H1 (cell line): ENCODE measurements around the gene CDCA7. TPM values are rescaled to one million over a fixed set of nuclear protein-coding genes. Genes with fewer than 3 reads are reported as not detected.

Experiments used
- CTCF ChIA-PET: fragments of 300-600 bp; sonication (Branson Sonifier 250); formaldehyde crosslinking; loops from one replicate; lab custom pipeline; 2021; ENCODE audit not compliant: partially characterized antibody; lab: Charles Lee
- POLR2A ChIA-PET: fragments of 300-600 bp; sonication (Branson Sonifier 250); formaldehyde crosslinking; loops from one replicate; lab custom pipeline; 2021; ENCODE audit warnings: inconsistent platforms; ENCODE audit not compliant: partially characterized antibody; lab: Charles Lee
- DNase-seq, 2 experiments: peaks; one replicate each; pipeline versions ENCODE4 v3.0.0 to v3.0.0-alpha.2; 2010 to 2022; ENCODE audit warnings: low spot score in 2 of 2, low read depth in 1 of 2, mixed read lengths in 1 of 2
- FAIRE-seq: peaks from 2 replicates; lab custom pipeline; 2011; peaks lifted over from hg19 to GRCh38; lab: Jason Lieb, UNC
- H2AFZ ChIP-seq: 2 replicates; pipeline ENCODE4 v1.8.1; 2012; ENCODE audit warnings: low read length, inconsistent platforms
- H2AK5ac ChIP-seq: 2 replicates; pipeline ENCODE4 v1.6.1; 2013; ENCODE audit warnings: low read depth, low read length
- H2BK120ac ChIP-seq: replicated peaks from 2 replicates; pipeline ENCODE3; 2013; ENCODE audit warnings: low read depth, low read length, inconsistent platforms
- H2BK12ac ChIP-seq: 2 replicates; pipeline ENCODE4 v1.6.1; 2013; ENCODE audit warnings: low read depth, low read length
- H2BK15ac ChIP-seq: 2 replicates; pipeline ENCODE4 v1.6.1; 2013; ENCODE audit warnings: low read length
- H2BK20ac ChIP-seq: 2 replicates; pipeline ENCODE4 v1.6.1; 2013; ENCODE audit warnings: low read length
- H2BK5ac ChIP-seq: 2 replicates; pipeline ENCODE4 v1.6.1; 2013; ENCODE audit warnings: low read depth, low read length
- H3K14ac ChIP-seq: 2 replicates; pipeline ENCODE4 v1.6.1; 2013; ENCODE audit warnings: inconsistent platforms; ENCODE audit not compliant: insufficient read length
- H3K18ac ChIP-seq: 2 replicates; pipeline ENCODE4 v1.6.1; 2013; ENCODE audit warnings: low read length; ENCODE audit errors: extremely low read depth
- H3K23ac ChIP-seq: 2 replicates; pipeline ENCODE4 v1.6.1; 2013; ENCODE audit warnings: inconsistent platforms; ENCODE audit not compliant: insufficient read length
- H3K23me2 ChIP-seq: 2 replicates; pipeline ENCODE4 v1.6.1; 2013; ENCODE audit warnings: low read depth, low read length
- H3K27ac ChIP-seq: 2 replicates; pipeline ENCODE4 v1.6.1; 2011; ENCODE audit warnings: low read depth, low read length, inconsistent platforms
- H3K27me3 ChIP-seq, 4 experiments: replicated peaks in 1 of 4; 1 replicate in 1 of 4; 2 replicates in 3 of 4; pipeline versions ENCODE4 v1.6.1 to v1.8.1; 2011 to 2013; ENCODE audit warnings: low read length in 3 of 4, mild to moderate bottlenecking in 3 of 4, inconsistent platforms in 2 of 4, mixed read lengths in 2 of 4, moderate library complexity in 1 of 4; ENCODE audit not compliant: control insufficient read depth in 3 of 4, insufficient read depth in 3 of 4; ENCODE audit errors: extremely low read depth in 1 of 4
- H3K36me3 ChIP-seq, 4 experiments: 2 replicates each; pipeline versions ENCODE4 v1.6.1 to v1.8.1; 2011 to 2013; ENCODE audit warnings: mild to moderate bottlenecking in 4 of 4, low read length in 3 of 4, moderate library complexity in 2 of 4, control low read depth in 1 of 4, inconsistent platforms in 1 of 4; ENCODE audit not compliant: insufficient read depth in 4 of 4, control insufficient read depth in 2 of 4
- H3K4ac ChIP-seq: replicated peaks from 2 replicates; pipeline ENCODE3; 2013; ENCODE audit warnings: low read length, low read depth, mixed read lengths, inconsistent platforms; ENCODE audit not compliant: insufficient read length
- H3K4me1 ChIP-seq, 4 experiments: replicated peaks in 1 of 4; 1 replicate in 1 of 4; 2 replicates in 3 of 4; pipeline versions ENCODE4 v1.6.1 to v1.8.1; 2011 to 2013; ENCODE audit warnings: low read length in 3 of 4, inconsistent platforms in 2 of 4, mixed read lengths in 1 of 4; ENCODE audit not compliant: insufficient read depth in 4 of 4, control insufficient read depth in 3 of 4
- H3K4me2 ChIP-seq, 2 experiments: 2 replicates each; pipeline versions ENCODE4 v1.6.1 to v1.8.1; 2011 to 2013; ENCODE audit warnings: low read depth in 2 of 2, low read length in 2 of 2, control low read depth in 1 of 2, inconsistent platforms in 1 of 2, mild to moderate bottlenecking in 1 of 2; ENCODE audit not compliant: insufficient read depth in 1 of 2
- H3K4me3 ChIP-seq, 4 experiments: fragments of 200-600, 300-600 bp in 1 of 4; sonication (generic), shearing (Covaris generic), sonication (Bioruptor Twin) in 1 of 4; 2 replicates each; pipeline versions ENCODE4 v1.5.1 to v1.8.1; 2011 to 2016; ENCODE audit warnings: low read length in 4 of 4, low read depth in 3 of 4, control low read depth in 2 of 4, inconsistent platforms in 2 of 4, mild to moderate bottlenecking in 2 of 4, mixed read lengths in 1 of 4, moderate library complexity in 1 of 4; ENCODE audit not compliant: insufficient read depth in 2 of 4; ENCODE audit errors: extremely low read depth in 1 of 4
- H3K56ac ChIP-seq: replicated peaks from 2 replicates; pipeline ENCODE3; 2013; ENCODE audit warnings: low read depth, mild to moderate bottlenecking, mixed read lengths, low read length, inconsistent platforms; ENCODE audit not compliant: insufficient read length
- H3K79me1 ChIP-seq: 2 replicates; pipeline ENCODE4 v1.6.1; 2013; ENCODE audit warnings: low read depth, low read length, control low read depth
- H3K79me2 ChIP-seq, 2 experiments: 2 replicates each; pipeline versions ENCODE4 v1.6.1 to v1.8.1; 2012 to 2013; ENCODE audit warnings: low read length in 2 of 2, mild to moderate bottlenecking in 2 of 2, inconsistent platforms in 1 of 2; ENCODE audit not compliant: insufficient read depth in 2 of 2, control insufficient read depth in 1 of 2
- H3K9ac ChIP-seq, 4 experiments: replicated peaks in 1 of 4; 1 replicate in 1 of 4; 2 replicates in 3 of 4; pipeline versions ENCODE4 v1.6.1 to v1.8.1; 2011 to 2013; ENCODE audit warnings: low read depth in 3 of 4, low read length in 3 of 4, control low read depth in 2 of 4, mild to moderate bottlenecking in 2 of 4, moderate library complexity in 2 of 4, inconsistent platforms in 1 of 4; ENCODE audit errors: extremely low read depth in 1 of 4
- H3K9me3 ChIP-seq, 2 experiments: 2 replicates each; pipeline versions ENCODE4 v1.6.1 to v1.8.1; 2012 to 2013; ENCODE audit warnings: mild to moderate bottlenecking in 2 of 2, moderate library complexity in 2 of 2, control low read depth in 1 of 2, inconsistent platforms in 1 of 2, low read depth in 1 of 2, low read length in 1 of 2, mixed read lengths in 1 of 2; ENCODE audit not compliant: insufficient read depth in 2 of 2
- H4K20me1 ChIP-seq, 2 experiments: replicated peaks in 1 of 2; 2 replicates each; pipeline versions ENCODE3 to v1.8.1; 2011 to 2013; ENCODE audit warnings: inconsistent platforms in 2 of 2, low read length in 2 of 2, mild to moderate bottlenecking in 1 of 2; ENCODE audit not compliant: insufficient read depth in 2 of 2, control insufficient read depth in 1 of 2
- H4K5ac ChIP-seq: 2 replicates; pipeline ENCODE4 v1.6.1; 2013; ENCODE audit warnings: low read length, low read depth, mixed read lengths, inconsistent platforms; ENCODE audit not compliant: insufficient read length
- H4K8ac ChIP-seq: 2 replicates; pipeline ENCODE4 v1.8.0; 2013; ENCODE audit warnings: mild to moderate bottlenecking, moderate library complexity, low read length, inconsistent platforms; ENCODE audit not compliant: insufficient read depth; ENCODE audit errors: extremely low read depth
- H4K91ac ChIP-seq: replicated peaks from 2 replicates; pipeline ENCODE3; 2013; ENCODE audit warnings: low read length, mixed read lengths, inconsistent platforms; ENCODE audit not compliant: insufficient read length
- CHD1 ChIP-seq: IDR thresholded peaks from 2 replicates; pipeline ENCODE4 v1.6.1; 2012; ENCODE audit warnings: low read depth, low read length, improper control_type of control experiment
- HDAC2 ChIP-seq, 2 experiments: fragments of 300-600 bp in 1 of 2; sonication (generic) in 1 of 2; IDR thresholded peaks; 2 replicates each; pipeline ENCODE4 v1.6.1; 2011 to 2012; ENCODE audit warnings: low read depth in 2 of 2, low read length in 2 of 2, mild to moderate bottlenecking in 2 of 2, moderate library complexity in 2 of 2, borderline replicate concordance in 1 of 2, inconsistent platforms in 1 of 2
- JUND ChIP-seq: IDR thresholded peaks from 2 replicates; pipeline ENCODE4 v1.6.1; 2011; ENCODE audit warnings: mild to moderate bottlenecking, improper control_type of control experiment, low read length
- POU5F1 ChIP-seq: IDR thresholded peaks from 2 replicates; pipeline ENCODE4 v1.6.1; 2011; ENCODE audit warnings: low read depth, mild to moderate bottlenecking, low read length, moderate library complexity
- RXRA ChIP-seq: IDR thresholded peaks from 2 replicates; pipeline ENCODE4 v1.6.1; 2011; ENCODE audit warnings: low read depth, mild to moderate bottlenecking, low read length, moderate library complexity; ENCODE audit not compliant: insufficient read depth
- SUZ12 ChIP-seq: fragments of 200-600 bp; sonication (generic); IDR thresholded peaks from 2 replicates; pipeline ENCODE4 v1.6.1; 2012; ENCODE audit warnings: mild to moderate bottlenecking, inconsistent platforms, low read length, moderate library complexity, mixed read lengths
- WGBS, 2 experiments: shearing (Covaris generic) in 1 of 2; methylation state at CpG; one replicate each; pipeline versions ENCODE4 v1.1.6 to v1.1.7; 2013 to 2015; ENCODE audit warnings: low lambda C conversion rate in 2 of 2, mixed read lengths in 2 of 2, inconsistent platforms in 1 of 2, low coverage in 1 of 2, missing lambda C conversion rate in 1 of 2; ENCODE audit not compliant: insufficient replicate concordance in 2 of 2, insufficient coverage in 1 of 2, insufficient read length in 1 of 2; ENCODE audit errors: extremely low coverage in 1 of 2, missing lambda C conversion rate in 1 of 2; 5-methylcytosine and 5-hydroxymethylcytosine counted together
- polyA plus RNA-seq, 7 experiments: library from polyadenylated mRNA; depleted of rRNA in 3 of 7; stranded (reverse) in 5 of 7; unstranded in 2 of 7; fragments of >200 nt in 5 of 7; fragments of 200-250 nt in 2 of 7; gene quantifications; 1 replicate in 5 of 7; 2 replicates in 1 of 7; 4 replicates in 1 of 7; pipeline versions ENCODE4 v1.2.1 to v1.2.3, GENCODE V29; 2011 to 2013; ENCODE audit warnings: missing spikeins in 2 of 7, mixed read lengths in 2 of 7
- total RNA-seq: library from RNA; stranded (reverse); fragmentation: NEBNext Ultra II Directional; extraction: Animal tissue kit (Norgen Biotek cat#: 25700); gene quantifications from 2 replicates; pipeline ENCODE4 v1.2.1, GENCODE V29; 2021
- TF ChIP-seq, protein P1 (sequence below): IDR thresholded peaks from 2 replicates; pipeline ENCODE4 v1.6.1; 2012; ENCODE audit warnings: low read length, inconsistent platforms

CDCA7 gene
- total and polyA plus RNA-seq, 2 of the 8 experiments (the other 6 are each of a cell fraction or from before 2014, with no cell fraction given), result 64.4 to 80.4 TPM

DNA sequence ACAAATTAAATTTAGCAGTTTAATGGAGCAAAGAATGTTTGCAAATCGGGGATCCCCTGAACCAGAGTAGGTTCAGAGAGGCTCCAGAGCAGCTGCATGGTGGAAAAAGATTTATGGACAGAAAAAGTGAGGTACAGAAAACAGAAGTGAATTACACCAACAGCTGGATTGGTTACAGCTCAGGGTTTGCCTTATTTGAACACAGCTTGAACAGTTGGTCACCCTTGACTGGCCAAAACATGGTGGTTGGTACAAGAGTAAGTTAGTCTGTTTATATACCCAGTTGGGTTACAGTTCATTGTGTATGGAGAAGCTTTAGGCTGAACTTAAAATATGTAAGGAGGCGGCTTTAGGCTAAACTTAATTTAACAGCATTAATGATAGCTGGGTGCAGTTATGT is 5.4 kb upstream of the CDCA7 start:
- Histone ChIP-seq H3K4me1 (peaks cover 3 to 4% (median 4%) of the 10 kb centered on the region in 4 experiments; a peak in 4 of 7 replicates), H3K18ac (no peak overlapping the region), H4K8ac (no peak overlapping the region), H2BK12ac (no peak overlapping the region), H3K56ac (no peak overlapping the region), H3K23me2 (0 out of 2 replicates have a peak, but pooled peaks cover 4% of the 10 kb centered on the region), H2BK5ac (no peak overlapping the region), H3K79me2 (no peaks in the 10 kb centered on the region), H3K23ac (no peak overlapping the region), H4K5ac (no peak overlapping the region), H2BK120ac (no peak overlapping the region), H4K20me1 (no peaks in the 10 kb centered on the region), H3K4me3 (no peak overlapping the region), H3K9me3 (no peaks in the 10 kb centered on the region; a peak in 1 of 4 replicates), H3K79me1 (no peaks in the 10 kb centered on the region), H3K27me3 (no peaks in the 10 kb centered on the region), H3K27ac (no peak overlapping the region), H2AK5ac (no peak overlapping the region), H3K9ac (no peak overlapping the region), H3K14ac (no peak overlapping the region), H3K4ac (no peak overlapping the region), H4K91ac (no peak overlapping the region), H3K36me3 (no peaks in the 10 kb centered on the region), H2BK15ac (no peak overlapping the region), H3K4me2 (no peak overlapping the region), H2BK20ac (no peak overlapping the region), H2AFZ (no peak overlapping the region)
- 88% methylated on average over 2 of the region's 2 CpGs; no CpG with 5 or more reads in 1 of the 2 experiments for WGBS, 2 experiments
- FAIRE-seq, result no peak
- ChIA-PET POLR2A (interaction anchor here (0.5 kb wide), 1 partner anchor 42 kb away, joined by 4 read pairs; no protein-coding TSS in a partner anchor), CTCF (no interaction called here)
- TF ChIP-seq CHD1 (no peak), JUND (no peak), HDAC2 (IDR thresholded peaks at IDR 0.05; ENCODE audit: borderline replicate concordance in 1 of 2, low read depth in 2 of 2, low read length in 2 of 2) (no peak), SUZ12 (no peak), RXRA (no peak), POU5F1 (no peak)
- TF ChIP-seq, protein P1, sequence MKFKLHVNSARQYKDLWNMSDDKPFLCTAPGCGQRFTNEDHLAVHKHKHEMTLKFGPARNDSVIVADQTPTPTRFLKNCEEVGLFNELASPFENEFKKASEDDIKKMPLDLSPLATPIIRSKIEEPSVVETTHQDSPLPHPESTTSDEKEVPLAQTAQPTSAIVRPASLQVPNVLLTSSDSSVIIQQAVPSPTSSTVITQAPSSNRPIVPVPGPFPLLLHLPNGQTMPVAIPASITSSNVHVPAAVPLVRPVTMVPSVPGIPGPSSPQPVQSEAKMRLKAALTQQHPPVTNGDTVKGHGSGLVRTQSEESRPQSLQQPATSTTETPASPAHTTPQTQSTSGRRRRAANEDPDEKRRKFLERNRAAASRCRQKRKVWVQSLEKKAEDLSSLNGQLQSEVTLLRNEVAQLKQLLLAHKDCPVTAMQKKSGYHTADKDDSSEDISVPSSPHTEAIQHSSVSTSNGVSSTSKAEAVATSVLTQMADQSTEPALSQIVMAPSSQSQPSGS, result no peak
- DNase-seq, result no peak
